Renal cortical epithelial cell (primary cell): ENCODE data around the gene MTHFD1L. TPM values are rescaled to one million over a fixed set of nuclear protein-coding genes. Genes with fewer than 3 reads are reported as not detected.

Experiments
- DNase-seq: peaks from one replicate; pipeline ENCODE4 v3.0.0-alpha.2; 2011; ENCODE audit warnings: low read depth
- total RNA-seq: library from RNA; depleted of rRNA; stranded (reverse); fragments of >200 nt; gene quantifications from 2 replicates; pipeline ENCODE4 v1.2.3, GENCODE V29; 2014

MTHFD1L gene
- total RNA-seq, 1 donor from 2014 or later: 53.7 TPM

- no peak for DNase-seq
These were observed 122.5 kb downstream of the MTHFD1L start for GRCh38 chr6:150987855-150988464.

- DNase-seq: no peak
These were observed 126.0 kb downstream of the MTHFD1L start for GRCh38 chr6:150991487-150991886.

- no peak for DNase-seq
These were observed 126.8 kb downstream of the MTHFD1L start for GRCh38 chr6:150992262-150992661.

GRCh38 chr6:150992703-150993102 is 127.2 kb downstream of the MTHFD1L start:
- no peak for DNase-seq

GRCh38 chr6:150993253-150993652 is 127.8 kb downstream of the MTHFD1L start:
- no peak for DNase-seq

GRCh38 chr6:150994026-150994425 is 128.5 kb downstream of the MTHFD1L start:
- no peak for DNase-seq

- no peak for DNase-seq
These were observed 131.5 kb downstream of the MTHFD1L start for GRCh38 chr6:150996968-150997367.

GRCh38 chr6:150999107-150999506 is 133.6 kb downstream of the MTHFD1L start:
- peak; percentile 12 for DNase-seq

GRCh38 chr6:150999576-150999975 is 134.1 kb downstream of the MTHFD1L start:
- peak; percentile 34 for DNase-seq

- no peak for DNase-seq
These were observed 136.0 kb downstream of the MTHFD1L start for GRCh38 chr6:151001387-151002056.

GRCh38 chr6:151002057-151002450 is 136.6 kb downstream of the MTHFD1L start:
- no peak for DNase-seq

- no peak for DNase-seq
These were observed 137.0 kb downstream of the MTHFD1L start for GRCh38 chr6:151002491-151002935.

GRCh38 chr6:151004383-151005024 is 139.0 kb downstream of the MTHFD1L start:
- peak; percentile 87 for DNase-seq

GRCh38 chr6:151005164-151005563 is 139.7 kb downstream of the MTHFD1L start:
- DNase-seq: no peak

- DNase-seq: no peak
These were observed 140.6 kb downstream of the MTHFD1L start for GRCh38 chr6:151005896-151006632.

GRCh38 chr6:151007076-151007475 is 141.6 kb downstream of the MTHFD1L start:
- no peak for DNase-seq

- no peak for DNase-seq
These were observed 142.4 kb downstream of the MTHFD1L start for GRCh38 chr6:151007922-151008321.

- no peak for DNase-seq
These were observed 142.9 kb downstream of the MTHFD1L start for GRCh38 chr6:151008425-151008824.

GRCh38 chr6:151009576-151009975 is 144.1 kb downstream of the MTHFD1L start:
- no peak for DNase-seq

- DNase-seq: no peak
These were observed 144.6 kb downstream of the MTHFD1L start for GRCh38 chr6:151010071-151010470.

GRCh38 chr6:151012321-151013294 is 147.1 kb downstream of the MTHFD1L start:
- no peak for DNase-seq
